Activated CD4-positive, alpha-beta T cell treated with anti-CD3 and anti-CD28 coated beads, Interleukin-2, amount 50 U/mL, for 16 hours (primary cell): ENCODE data around the gene BRAF.
"Not testable (repeated sequence)": the region's sequence is repeated elsewhere in the genome, so short reads cannot be mapped to it uniquely, and the experiment has no call there.

Experiments used
- DNase-seq: peaks from one replicate; pipeline ENCODE4 v3.0.0-alpha.2; 2020

Gene BRAF

GRCh38 chr7:140676306-140676705 is 248.4 kb downstream of the BRAF start:
- no peak for DNase-seq

- no peak for DNase-seq
Observed at GRCh38 chr7:140675726-140676125, 249.0 kb downstream of the BRAF start.

- DNase-seq: no peak
Observed at GRCh38 chr7:140674899-140675701, 249.6 kb downstream of the BRAF start.

DNA sequence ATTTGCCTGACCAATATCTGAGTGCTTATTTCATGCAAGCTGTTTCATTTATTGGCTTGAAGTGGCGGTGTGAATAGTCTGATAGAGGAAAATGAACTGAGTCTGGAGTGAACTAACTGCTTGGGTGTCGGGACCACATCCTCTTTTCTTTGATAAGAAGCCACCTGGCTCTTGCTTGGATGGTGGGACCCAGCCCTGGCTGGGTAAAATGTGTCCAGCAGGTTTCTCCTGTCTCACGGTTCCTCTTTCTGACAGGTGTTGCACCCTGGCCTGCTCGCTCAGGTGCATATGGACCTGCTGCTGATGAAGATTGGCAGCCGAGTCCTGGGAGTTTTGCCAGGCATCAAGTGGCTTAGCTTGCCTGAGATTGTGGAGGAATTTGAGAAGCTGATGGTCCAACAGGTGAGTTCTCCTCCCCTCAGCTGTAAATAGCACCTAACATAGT is 250.4 kb downstream of the BRAF start:
- no peak for DNase-seq

- no peak for DNase-seq
Observed at GRCh38 chr7:140673774-140674155, 251.0 kb downstream of the BRAF start.

DNA sequence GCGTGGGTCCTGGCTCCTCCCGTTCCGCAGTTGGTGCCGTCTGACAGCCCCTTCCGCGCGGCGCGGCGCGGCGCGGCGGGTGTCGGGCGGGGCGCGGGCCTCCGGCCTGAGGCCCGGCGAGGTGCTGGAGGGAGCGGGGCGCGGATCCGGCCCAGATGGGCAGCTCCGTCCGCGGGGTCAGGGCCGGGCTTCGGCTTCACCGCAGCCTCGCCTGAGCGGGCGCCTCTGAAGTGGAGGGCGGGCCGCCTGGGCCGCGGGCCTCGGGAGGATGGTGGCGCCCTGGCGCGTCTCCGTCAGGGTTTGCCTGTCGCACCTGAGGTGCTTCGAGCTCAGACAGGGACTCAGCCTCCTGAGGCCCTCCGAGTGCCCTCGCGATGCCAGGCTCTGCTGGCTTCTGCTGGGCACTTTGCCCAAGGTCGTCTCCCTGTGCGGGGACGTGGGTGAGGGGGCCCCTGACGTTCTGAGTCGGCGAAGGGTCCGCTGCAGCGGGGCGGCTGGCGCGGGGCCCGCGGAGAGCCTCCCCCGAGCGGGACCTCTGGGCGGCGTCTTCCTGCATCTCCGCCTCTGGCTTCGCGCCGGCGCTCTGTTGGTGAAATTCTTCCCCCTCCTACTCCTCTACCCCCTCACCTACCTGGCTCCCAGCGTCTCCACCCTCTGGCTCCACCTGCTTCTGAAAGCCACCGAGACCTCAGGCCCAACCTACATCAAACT is 251.5 kb downstream of the BRAF start:
- DNase-seq: peak; percentile 54

- peak; percentile 65 for DNase-seq
Observed at GRCh38 chr7:140672382-140673062, 252.2 kb downstream of the BRAF start, which contains the start of gene ADCK2. TSS of gene ADCK2 (plus strand) at chr7:140672945. CDS start at chr7:140673331, 386 bp downstream.

DNA sequence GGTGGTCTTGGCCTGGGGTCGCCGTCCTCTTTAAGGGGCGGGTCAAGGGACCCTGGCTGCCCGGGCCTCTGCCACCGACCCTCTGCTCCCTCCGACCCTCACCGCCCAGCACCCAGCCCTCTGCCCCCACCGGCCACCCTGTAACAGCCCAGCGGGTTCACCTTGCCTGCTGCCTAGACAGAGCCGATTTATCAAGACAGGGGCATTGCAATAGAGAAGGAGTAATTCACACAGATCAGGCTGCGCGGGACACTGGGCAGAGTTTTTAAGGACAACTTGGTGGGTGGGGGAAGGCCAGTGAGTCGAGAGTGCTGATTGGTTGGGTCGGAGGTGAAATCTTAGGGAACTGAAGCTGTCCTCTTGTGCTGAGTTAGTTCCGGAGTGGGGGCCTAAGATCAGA is 252.8 kb downstream of the BRAF start:
- DNase-seq: no peak

DNA sequence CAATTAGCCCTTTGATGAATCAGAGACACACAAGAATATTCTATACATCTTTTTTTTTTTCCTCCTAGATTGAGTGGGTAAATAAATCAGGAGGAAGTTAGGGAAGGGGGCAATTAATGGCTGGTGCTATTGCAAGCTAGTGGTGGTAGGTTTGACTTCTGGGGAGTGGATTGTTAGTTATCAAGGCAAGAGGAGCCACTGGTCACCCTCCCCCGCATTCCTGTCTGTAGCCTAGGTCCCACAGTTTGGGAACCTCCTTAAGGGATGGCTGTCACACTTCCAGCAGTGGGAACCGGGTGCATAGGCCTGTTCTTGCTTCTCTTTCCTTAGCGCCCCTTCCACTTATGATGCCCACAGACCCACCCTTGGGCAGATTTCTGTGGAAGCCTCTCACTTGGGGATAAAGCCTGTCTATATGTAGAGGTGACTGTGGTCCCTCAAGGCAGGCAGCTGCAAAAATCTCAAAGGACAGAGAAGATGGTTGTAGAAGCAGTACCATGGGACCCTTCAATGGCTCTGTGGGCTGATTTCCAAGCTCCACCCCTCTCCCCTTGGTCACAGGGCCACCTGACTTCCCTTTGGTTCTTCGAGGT is 254.3 kb downstream of the BRAF start:
- DNase-seq: no peak

DNA sequence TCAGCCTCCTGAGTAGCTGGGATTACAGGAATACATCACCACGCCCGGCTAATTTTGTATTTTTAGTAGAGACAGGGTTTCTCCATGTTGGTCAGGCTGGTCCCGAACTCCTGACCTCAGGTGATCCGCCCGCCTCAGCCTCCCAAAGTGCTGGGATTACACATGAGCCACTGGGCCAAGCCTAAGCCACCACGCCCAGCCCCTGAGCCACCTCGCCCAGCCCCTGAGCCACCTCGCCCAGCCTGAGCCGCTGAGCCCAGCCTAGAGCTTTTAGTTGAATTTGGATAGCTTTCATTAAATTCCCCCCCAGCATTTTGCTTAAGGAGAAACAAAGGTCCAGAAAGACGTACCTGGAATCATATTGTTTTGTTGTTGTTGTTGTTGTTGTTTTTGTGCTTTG is 254.9 kb downstream of the BRAF start:
- not testable (repeated sequence) for DNase-seq

- no peak for DNase-seq
Observed at GRCh38 chr7:140669352-140669751, 255.4 kb downstream of the BRAF start.
